Measurements from ENCODE around the gene MARCO. TPM values are rescaled to one million over a fixed set of nuclear protein-coding genes. Genes with fewer than 3 reads are reported as not detected.

Gene MARCO
- total RNA-seq, 1 experiment from 2014 or later = not detected

GRCh38 chr2:118911166-118911856 is 30.7 kb upstream of the MARCO start:
- Histone ChIP-seq H3K79me2 (ENCODE audit: low read depth) (no peaks in the 10 kb centered on the region), H4K20me1 (ENCODE audit: insufficient read depth) (no peaks in the 10 kb centered on the region), H3K4me1 (replicated peaks; ENCODE audit: insufficient read depth) (peaks cover 41% of the 10 kb centered on the region), H3K36me3 (ENCODE audit: low read depth) (no peaks in the 10 kb centered on the region), H3K4me3 (no peak overlapping the region), H3K9me2 (ENCODE audit: insufficient read depth) (no peaks in the 10 kb centered on the region), H3F3A (ENCODE audit: insufficient read depth, low read depth) (peaks cover 33% of the 10 kb centered on the region), H2AFZ (no peak overlapping the region), H3K27me3 (ENCODE audit: insufficient read depth, low read depth) (no peaks in the 10 kb centered on the region), H3K9me3 (ENCODE audit: insufficient read depth, low read depth) (no peaks in the 10 kb centered on the region; the same call in none of the 2 replicates), H3K27ac (no peak overlapping the region), H3K4me2 (no peak overlapping the region)
- intact Hi-C loops (cut with micrococcal nuclease; ENCODE audit: unreplicated experiment) = no loop called here
- DNase-seq = no peak
- TF ChIP-seq EZH2 (IDR thresholded peaks at IDR 0.05; ENCODE audit: low read depth) = no peak
- TF ChIP-seq, protein P1, sequence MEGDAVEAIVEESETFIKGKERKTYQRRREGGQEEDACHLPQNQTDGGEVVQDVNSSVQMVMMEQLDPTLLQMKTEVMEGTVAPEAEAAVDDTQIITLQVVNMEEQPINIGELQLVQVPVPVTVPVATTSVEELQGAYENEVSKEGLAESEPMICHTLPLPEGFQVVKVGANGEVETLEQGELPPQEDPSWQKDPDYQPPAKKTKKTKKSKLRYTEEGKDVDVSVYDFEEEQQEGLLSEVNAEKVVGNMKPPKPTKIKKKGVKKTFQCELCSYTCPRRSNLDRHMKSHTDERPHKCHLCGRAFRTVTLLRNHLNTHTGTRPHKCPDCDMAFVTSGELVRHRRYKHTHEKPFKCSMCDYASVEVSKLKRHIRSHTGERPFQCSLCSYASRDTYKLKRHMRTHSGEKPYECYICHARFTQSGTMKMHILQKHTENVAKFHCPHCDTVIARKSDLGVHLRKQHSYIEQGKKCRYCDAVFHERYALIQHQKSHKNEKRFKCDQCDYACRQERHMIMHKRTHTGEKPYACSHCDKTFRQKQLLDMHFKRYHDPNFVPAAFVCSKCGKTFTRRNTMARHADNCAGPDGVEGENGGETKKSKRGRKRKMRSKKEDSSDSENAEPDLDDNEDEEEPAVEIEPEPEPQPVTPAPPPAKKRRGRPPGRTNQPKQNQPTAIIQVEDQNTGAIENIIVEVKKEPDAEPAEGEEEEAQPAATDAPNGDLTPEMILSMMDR (conservative IDR thresholded peaks at IDR 0.05) = no peak
- CTCF ChIA-PET = no interaction called here
- no TSS peak for BruUV-seq (replicated peaks)
- POLR2A ChIA-PET (ENCODE audit: unreplicated experiment) = no interaction called here

DNA sequence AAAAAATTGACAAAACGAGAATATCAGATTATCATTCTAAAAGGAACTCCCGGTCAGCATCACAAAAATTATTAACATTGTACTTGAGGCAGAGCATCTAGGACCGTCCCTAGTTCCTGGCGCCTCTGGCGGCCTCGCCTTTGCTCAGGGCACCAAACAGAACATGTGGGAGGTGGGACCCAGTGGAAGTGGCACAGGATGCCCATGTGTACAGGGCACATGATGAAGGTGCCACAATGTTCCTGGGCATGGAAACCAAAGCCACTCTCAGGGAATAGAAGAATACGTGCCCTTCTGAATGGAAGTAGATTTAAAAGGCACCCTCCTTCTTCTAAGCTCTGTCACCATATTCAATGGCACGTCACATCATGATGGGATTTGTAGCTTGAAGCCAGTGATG is 30.1 kb upstream of the MARCO start:
- no peaks in the 10 kb centered on the region for H4K20me1 ChIP-seq (ENCODE audit: insufficient read depth)
- H3K4me3 ChIP-seq = no peak overlapping the region
- H2AFZ ChIP-seq = no peak overlapping the region
- BruUV-seq (replicated peaks) = no TSS peak
- H3K36me3 ChIP-seq (ENCODE audit: low read depth) = no peaks in the 10 kb centered on the region
- peaks cover 41% of the 10 kb centered on the region for H3K4me1 ChIP-seq (replicated peaks; ENCODE audit: insufficient read depth)
- H3F3A ChIP-seq (ENCODE audit: insufficient read depth, low read depth) = peaks cover 33% of the 10 kb centered on the region
- H3K27me3 ChIP-seq (ENCODE audit: insufficient read depth, low read depth) = no peaks in the 10 kb centered on the region
- CTCF ChIA-PET = no interaction called here
- no peak for DNase-seq
- TF ChIP-seq, protein P1 (conservative IDR thresholded peaks at IDR 0.05) = no peak
- no peak for TF ChIP-seq EZH2 (IDR thresholded peaks at IDR 0.05; ENCODE audit: low read depth)
- H3K9me2 ChIP-seq (ENCODE audit: insufficient read depth) = no peaks in the 10 kb centered on the region
- H3K9me3 ChIP-seq (ENCODE audit: insufficient read depth, low read depth) = no peaks in the 10 kb centered on the region; the same call in none of the 2 replicates
- POLR2A ChIA-PET (ENCODE audit: unreplicated experiment) = no interaction called here
- no peak overlapping the region for H3K4me2 ChIP-seq
- peak overlapping the region; percentile 99 for H3K27ac ChIP-seq
- H3K79me2 ChIP-seq (ENCODE audit: low read depth) = no peaks in the 10 kb centered on the region
- intact Hi-C loops (cut with micrococcal nuclease; ENCODE audit: unreplicated experiment) = no loop called here

- peak overlapping the region; percentile 99 for H3K27ac ChIP-seq
- H3K4me2 ChIP-seq = peak overlapping the region; percentile 71
- H3K4me1 ChIP-seq (replicated peaks; ENCODE audit: insufficient read depth) = peaks cover 41% of the 10 kb centered on the region
- no peaks in the 10 kb centered on the region for H3K36me3 ChIP-seq (ENCODE audit: low read depth)
- no peak overlapping the region for H2AFZ ChIP-seq
- H3K9me3 ChIP-seq (ENCODE audit: insufficient read depth, low read depth) = no peaks in the 10 kb centered on the region; the same call in none of the 2 replicates
- intact Hi-C loops (cut with micrococcal nuclease; ENCODE audit: unreplicated experiment) = no loop called here
- peaks cover 33% of the 10 kb centered on the region for H3F3A ChIP-seq (ENCODE audit: insufficient read depth, low read depth)
- no peaks in the 10 kb centered on the region for H3K27me3 ChIP-seq (ENCODE audit: insufficient read depth, low read depth)
- DNase-seq = peak in 1 of 2 experiments; percentile 100
- H3K79me2 ChIP-seq (ENCODE audit: low read depth) = no peaks in the 10 kb centered on the region
- ChIA-PET POLR2A (ENCODE audit: unreplicated experiment) (no interaction called here), CTCF (no interaction called here)
- no peaks in the 10 kb centered on the region for H3K9me2 ChIP-seq (ENCODE audit: insufficient read depth)
- no peaks in the 10 kb centered on the region for H4K20me1 ChIP-seq (ENCODE audit: insufficient read depth)
- H3K4me3 ChIP-seq = peak overlapping the region; percentile 8; the same call in 1 of the 2 replicates
- TF ChIP-seq, protein P1 (conservative IDR thresholded peaks at IDR 0.05) = peak; percentile 37; the same call in 1 of the 2 replicates
- no peak for TF ChIP-seq EZH2 (IDR thresholded peaks at IDR 0.05; ENCODE audit: low read depth)
- no TSS peak for BruUV-seq (replicated peaks)
Observed at GRCh38 chr2:118913131-118913802, 28.7 kb upstream of the MARCO start.

Data from PC-9 (cell line).